HG03457 (cell line): ENCODE results near the gene RAB32.
A peak's percentile ranks its signal among the peaks of the same experiment; 100 is the strongest.
"Not testable (repeated sequence)": the region's sequence is repeated elsewhere in the genome, so short reads cannot be mapped to it uniquely, and the experiment has no call there.

Experiments
- ATAC-seq: cut with Tn5 transposase; IDR thresholded peaks from one replicate; pipeline ENCODE4 v1.9.1; 2021; ENCODE audit warnings: moderate number of reproducible peaks; ENCODE audit not compliant: unreplicated experiment

RAB32 gene

DNA sequence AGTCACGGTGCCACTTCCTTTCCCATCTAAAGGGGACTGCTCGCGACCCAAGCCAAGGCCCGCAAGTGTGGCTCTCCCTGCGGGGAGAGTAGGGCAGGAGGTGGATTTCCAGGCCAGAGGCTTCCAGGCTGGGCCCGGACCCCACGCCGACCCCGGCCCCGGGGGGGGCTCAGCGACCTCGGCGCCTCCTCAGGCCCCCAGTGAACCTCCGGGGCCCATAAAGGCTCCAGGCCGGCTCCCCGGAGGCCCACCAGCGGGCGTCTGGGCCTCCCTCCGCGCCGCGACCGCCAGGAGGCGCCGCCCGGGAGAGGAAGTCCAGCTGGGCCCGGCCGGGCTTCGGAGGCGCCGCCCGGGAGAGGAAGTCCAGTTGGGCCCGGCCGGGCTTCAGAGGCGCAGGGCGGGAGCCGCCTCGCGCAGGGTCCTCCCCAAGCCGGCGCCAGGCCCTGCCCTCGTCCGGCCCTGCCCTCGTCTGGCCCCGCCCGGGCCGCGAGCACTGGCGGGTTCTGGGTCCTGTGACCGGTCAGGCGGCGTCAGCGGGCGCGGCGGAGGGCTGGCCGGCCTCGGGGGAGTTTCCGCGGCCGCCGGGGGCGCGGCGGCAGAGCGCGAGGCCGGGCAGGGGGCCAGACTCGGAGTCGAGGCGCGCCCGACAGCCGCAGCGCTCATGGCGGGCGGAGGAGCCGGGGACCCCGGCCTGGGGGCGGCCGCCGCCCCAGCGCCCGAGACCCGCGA is at the start of gene RAB32:
Gene RAB32 (plus strand): TSS at position 623 of the 729 bp plus-strand sequence. CDS start 39 bp downstream, at position 662.
- ATAC-seq, result peak; percentile 61

DNA sequence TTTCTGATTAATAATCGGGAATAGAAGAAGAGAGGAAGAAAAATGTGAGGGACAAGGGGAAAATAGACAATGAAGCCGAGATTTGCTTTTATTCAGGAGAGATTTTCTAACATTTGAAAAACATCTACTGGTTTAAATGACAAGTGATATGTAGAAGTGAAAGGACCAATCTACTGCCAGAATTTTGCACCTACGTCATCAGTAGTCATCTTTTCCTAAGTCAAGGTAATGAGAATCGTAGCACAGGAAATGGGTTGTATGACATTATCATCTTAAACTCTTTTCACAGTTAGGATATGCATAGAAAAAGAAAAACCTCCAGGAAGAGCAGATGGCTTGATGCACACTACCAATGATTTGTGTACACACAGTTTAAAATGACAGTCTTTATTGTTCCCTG is 45.3 kb upstream of the RAB32 start:
- ATAC-seq, result no peak

DNA sequence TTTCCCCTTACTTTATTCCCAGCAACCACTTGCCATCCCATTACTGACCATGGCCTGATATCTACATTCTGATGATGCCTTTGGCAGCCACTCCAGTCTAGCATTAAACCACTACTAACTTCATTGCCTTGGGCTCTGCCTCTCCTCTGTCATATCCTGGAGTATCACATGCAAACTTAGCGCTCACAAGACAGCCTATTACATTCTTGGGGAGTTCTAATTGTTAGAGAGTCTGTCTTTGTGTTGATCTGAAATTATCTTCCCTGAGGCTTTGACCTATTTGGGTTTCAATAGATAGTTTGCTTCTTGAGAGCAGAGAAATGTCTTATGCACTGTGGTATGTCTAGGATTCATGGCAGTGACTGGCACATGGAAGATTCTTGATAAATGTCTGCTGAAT is 40.5 kb upstream of the RAB32 start:
- ATAC-seq, result no peak

DNA sequence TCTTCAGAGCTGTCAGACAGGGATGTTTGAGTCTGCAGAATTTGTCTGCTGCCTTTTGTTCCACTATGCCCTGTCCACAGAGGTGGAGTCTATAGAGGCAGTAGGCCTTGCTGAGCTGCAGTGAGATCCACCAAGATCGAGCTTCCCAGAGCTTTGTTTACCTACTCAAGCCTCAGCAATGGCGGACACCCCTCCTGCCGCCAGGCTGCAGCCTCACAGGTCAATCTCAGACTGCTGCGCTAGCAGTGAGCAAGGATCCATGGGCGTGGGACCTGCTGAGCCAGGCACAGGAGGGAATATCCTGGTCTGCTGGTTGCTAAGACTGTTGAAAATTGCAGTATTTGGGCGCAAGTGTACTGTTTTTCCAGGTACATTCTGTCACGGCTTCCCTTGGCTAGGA is 28.4 kb upstream of the RAB32 start:
- ATAC-seq, result no peak

DNA sequence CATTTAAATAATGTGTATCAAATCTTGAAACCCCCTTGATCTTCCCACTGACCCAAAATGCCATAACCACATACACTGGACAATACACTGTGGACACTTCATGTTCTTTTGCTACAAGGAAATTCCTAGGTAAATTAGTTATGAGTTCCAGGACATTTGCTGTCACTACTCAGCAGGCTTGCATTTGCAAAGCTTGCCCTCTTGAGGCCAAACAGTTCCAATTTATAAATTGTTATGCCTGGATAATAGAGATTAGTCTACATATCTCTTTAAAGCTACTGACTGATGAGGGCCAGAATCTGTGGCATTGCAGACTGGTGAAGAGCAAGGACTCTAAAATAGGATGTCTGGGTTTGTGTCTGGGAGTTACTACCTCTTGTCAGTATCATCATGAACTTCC is 17.4 kb upstream of the RAB32 start:
- no peak for ATAC-seq

DNA sequence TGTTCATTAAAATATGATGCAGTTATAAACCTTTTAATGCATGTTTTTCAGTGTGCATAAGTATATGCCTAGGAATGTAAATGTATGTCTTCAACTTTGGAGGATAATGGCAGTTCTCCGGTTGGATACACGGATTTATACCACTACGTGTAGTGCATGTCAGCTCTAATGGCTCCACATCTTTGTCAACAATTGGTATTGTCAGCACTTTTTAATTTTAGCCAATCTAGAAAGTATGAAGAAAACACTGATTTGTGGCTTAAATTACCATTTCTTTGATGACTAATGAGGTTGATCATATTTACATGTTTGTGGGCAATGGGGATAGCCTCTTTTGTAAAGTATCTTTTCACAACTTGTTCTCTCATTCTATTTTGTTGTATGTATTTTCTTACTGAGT is 10.9 kb upstream of the RAB32 start:
- no peak for ATAC-seq

DNA sequence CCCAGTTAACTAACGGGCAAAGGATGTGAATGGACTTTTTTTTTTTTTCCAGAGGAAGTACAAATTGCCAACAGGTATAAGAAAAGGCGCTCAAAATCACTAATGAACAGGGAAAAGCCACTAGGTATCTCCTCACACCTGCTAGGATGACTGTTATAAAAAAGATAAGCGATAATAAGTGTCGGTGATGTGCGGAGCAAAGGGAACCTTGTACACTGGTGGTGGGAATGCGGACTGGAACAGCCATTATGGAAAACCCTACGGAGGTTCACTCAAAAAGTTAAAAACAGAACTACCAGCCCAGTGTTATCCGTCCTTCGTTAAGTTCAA is 787 bp upstream of the RAB32 start:
- no peak for ATAC-seq

DNA sequence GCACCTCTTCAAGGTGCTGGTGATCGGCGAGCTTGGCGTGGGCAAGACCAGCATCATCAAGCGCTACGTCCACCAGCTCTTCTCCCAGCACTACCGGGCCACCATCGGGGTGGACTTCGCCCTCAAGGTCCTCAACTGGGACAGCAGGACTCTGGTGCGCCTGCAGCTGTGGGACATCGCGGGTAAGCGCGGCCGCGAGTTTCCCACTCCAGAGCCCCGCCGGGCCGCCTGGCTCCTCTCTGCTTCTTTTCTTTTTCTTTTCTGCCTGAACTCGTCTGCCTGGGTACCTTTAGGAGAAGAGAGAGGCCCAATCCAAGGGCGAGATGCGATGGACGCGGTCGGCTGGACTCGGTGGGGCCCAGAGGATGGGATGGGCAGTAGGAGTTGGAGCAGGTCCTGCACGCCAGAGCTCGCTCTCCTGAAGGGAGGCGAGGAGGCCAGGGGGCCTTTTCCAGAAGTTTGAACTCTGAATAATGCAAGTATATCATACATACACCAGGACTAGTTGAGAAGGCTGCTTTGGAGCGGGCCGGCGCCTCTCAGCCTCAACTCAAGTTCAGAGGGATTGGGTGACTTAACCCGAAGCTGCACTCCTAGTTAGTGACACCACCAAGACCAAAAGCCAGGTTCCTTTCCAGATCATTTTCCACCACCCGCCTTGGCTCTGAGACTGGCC is 445 bp downstream of the RAB32 start:
- peak; percentile 15 for ATAC-seq

DNA sequence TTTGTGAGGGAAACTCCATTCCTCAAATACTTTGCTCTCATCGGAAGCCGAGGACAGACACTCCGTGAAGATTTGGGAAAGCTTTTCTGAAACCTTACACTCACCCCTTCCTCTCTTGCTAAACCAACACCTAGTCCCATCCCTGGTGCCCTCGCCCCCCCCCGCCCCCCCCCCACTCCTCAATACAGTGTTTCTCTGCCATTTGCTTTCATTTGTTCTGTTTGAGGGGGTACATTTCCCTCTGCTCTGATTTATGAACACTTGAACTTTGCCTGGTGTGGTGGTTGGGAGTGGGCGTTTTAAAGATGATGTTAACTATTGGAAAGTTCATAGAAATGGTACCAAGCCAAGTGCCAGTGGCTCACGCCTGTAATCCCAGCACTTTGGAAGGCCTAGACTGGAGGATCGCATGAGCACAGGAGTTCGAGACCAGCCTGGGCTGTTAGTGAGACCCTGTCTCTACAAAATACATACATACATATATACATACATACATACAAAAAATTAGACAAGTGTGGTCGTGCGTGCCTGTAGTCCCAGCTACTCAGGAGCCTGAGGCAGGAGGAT is 1.1 kb downstream of the RAB32 start:
- ATAC-seq, result no peak

DNA sequence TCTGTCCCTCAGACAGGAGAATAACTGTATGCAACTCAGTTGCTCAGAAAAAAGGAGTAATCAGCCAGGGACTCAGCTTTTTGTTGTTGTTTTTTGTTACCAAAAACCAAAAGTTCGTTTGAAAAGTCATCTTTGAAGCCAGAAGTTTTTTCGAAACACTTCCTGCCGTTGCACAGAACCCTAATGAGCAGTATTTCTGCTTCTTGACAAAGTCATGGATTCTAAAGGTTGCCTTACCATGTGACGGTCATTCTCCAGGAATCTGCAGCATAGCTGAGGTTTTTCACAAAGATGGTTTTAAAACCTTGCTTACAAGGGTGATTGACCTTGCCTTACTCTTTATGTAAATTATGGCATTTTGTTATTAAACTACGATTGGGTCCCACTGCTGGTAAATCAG is 1.9 kb downstream of the RAB32 start:
- no peak for ATAC-seq

DNA sequence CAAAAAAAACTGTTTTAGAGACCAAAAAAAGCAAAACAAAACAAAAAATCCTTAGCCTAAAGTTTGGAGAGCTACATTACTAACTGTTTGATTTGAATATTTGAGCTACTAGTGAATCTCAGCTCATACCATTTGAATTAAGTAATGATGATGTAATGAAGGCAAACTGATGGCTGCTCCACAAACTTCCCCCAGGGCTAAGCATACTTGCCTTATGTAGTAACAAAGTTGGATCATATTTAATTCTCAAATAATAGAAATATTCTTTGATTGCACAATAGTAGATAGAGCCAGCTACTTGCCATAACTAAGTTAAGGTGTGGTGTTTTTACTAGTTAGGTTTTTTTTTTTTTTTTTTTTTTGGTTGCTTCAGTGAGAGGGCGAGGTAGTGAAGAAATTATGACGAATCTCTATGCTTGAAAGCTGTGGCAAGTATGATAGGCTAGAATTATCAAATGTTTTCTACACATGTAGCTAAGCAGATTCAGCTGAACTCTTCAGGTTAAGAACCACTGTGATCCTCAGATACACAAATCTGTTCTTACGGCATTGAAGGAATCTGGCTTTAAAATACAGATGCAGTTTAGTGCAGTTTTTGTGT is 2.9 kb downstream of the RAB32 start:
- no peak for ATAC-seq

DNA sequence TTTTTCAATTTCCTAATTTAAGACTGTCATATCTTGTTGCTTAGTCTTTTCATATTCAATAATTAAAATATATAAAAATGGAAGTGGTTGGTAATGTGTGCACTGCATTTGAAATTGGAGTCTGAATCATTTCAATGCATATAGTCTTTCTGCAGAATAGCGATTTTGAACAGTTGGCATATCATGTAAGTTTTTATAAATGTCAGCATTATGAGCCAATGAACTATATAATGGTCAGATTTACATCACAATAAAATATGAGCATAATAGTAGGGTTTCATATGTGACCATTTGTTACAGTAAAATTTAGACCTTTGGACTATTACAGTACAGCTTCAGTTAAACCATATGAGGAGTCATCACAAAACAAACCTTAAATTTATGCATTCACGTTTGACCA is 4.3 kb downstream of the RAB32 start:
- no peak for ATAC-seq

DNA sequence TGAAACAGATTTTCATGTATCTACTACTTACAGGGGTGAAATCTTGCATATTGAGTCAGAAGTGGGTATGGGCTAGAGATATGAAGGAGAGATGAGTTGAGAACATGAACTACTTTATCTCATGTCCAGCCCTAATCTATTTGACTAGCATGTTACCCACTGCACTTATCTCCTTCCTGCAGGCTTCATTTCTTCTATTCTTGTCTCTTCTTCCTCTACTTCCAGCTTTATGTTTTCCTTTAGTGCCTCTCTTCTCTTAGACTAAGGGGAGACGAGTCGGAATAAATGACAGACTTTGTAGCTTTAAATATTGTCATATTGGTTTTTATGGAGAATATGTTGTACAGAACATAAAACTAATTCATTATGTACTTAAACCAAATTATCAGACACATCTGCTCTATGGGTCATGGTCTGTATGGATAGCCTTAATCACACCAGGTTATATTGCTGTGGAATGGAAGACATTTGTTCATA is 5.3 kb downstream of the RAB32 start:
- no peak for ATAC-seq

DNA sequence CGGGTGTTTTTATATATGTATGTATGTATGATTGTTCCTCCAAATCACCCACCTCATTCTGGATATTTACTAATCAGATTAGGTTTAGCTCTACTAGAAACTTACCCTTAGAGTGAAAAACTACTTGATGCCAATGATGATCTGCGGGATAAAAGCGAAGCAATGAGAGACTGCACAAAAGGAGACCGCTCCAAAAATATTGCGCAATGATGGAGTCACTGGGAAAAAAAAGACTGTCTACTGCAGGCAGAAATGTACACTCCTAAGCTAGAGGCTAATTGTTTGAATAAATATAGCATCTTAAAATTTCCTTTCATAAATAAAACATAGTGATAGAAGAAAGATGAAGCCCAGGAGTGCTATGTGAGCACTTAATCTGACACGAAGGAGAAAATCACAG is 7.3 kb downstream of the RAB32 start:
- no peak for ATAC-seq

DNA sequence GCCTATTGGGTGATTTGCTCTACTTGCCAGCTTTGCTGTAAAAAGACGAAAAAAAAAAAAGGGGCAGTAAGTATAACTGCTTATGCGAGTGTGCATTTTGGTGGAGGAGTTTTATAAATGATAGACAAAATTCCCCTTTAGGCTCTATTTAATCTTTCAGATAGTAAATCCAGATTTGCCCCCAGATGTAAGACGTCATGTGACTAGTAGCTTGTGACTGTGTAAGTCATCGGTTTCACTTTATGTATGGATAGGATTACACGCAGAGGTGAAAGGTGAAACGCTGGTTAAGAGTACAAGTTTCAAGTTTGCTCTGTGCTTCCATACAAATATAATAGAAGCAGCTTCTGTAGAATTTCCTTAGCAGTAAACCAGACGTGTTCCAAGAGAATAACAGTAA is 7.9 kb downstream of the RAB32 start:
- no peak for ATAC-seq

DNA sequence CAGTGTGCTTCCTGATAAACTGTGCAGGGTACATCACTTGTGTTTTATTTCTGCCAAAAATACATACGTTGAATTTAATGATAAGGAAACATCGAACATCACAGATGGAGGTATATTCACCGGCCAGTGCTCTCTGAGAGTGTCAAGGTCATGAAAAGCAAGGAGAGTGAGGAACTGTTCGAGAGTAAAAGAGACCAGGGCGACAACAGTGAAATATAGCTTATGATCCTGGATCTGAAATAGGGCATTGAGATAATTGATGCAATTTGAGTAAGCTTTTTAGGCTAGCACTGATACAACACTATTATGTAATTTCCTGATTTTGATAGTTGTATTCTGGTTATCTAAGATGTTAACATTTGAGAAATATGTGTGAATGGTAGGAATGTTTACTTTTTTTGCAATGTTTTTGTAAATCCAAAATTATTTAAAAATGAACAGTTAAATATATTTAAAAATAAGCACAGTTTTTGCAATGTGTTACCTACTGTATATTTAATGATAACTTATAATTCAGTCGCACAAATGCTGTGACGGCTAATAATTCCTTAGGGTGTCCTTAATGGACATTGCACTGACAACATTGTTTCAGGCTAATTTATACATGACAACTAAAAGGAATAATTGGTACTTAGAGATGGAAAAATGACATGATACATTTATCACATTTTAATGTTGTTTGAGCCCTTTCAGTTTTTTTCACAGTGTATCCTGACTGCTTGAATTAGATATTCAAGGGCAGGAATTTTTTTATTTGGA is 9.9 kb downstream of the RAB32 start:
- ATAC-seq, result no peak

DNA sequence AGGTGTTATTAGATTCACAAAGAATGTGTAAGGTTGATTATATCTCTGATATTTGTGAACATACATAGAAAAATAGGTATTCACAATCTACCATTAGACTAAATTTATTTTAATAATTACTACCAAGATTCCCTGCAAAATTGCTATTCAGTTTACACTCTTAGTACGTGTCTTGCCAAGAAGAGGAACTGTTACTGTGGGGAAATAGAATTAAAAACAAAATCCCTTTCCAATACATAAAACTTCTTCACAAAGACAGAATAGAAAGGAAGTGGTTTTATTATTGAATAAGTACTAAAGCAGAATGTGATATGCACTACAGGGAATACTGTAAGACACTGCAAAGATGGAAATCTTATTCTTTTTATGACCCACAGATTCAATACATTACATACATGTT is 17.0 kb downstream of the RAB32 start:
- ATAC-seq, result no peak

DNA sequence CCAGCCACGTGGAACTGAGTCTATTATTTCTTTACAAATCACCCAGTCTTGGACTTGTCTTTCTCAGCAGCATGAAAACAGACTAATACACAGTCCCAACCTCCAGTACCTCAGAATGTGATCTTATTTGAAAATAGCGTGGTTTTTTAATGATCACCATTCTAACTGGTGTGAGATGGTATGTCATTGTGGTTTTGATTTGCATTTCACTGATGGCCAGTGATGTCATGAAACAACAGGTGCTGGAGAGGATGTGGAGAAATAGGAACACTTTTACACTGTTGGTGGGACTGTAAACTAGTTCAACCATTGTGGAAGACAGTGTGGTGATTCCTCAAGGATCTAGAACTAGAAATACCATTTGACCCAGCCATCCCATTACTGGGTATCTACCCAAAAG is 23.0 kb downstream of the RAB32 start:
- ATAC-seq, result not testable (repeated sequence)

DNA sequence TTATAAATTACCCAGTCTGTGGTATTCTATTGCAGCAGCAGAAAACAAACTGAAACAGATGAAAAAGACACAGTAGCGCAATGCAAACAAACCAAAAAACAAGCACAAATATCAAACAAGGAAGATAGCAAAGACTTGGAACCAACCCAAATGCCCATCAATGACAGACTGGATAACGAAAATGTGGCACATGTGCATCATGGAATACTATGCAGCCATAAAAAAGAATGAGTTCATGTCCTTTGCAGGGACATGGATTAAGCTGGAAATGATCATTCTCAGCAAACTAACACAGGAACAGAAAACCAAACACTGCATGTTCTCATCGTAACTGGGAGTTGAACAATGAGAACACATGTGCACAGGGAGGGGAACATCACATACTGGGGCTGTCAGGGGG is 25.0 kb downstream of the RAB32 start:
- not testable (repeated sequence) for ATAC-seq

DNA sequence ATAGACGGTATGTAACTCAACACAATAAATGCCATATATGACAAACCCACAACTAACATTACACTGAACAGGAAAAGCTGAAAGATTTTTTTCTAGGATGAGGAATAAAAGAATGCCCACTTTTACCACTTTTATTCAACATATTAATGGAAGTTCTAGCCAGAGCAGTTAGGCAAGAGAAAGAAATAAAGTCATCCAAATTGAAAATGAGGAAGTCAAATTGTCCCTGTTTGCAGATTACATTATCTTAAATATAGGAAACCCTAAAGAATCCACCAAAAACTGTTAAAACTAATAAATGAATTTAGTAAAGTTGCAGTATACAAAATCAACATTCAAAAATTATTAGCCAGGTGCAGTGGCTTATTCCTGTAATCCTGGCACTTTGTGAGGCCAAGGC is 30.6 kb downstream of the RAB32 start:
- ATAC-seq, result no peak

DNA sequence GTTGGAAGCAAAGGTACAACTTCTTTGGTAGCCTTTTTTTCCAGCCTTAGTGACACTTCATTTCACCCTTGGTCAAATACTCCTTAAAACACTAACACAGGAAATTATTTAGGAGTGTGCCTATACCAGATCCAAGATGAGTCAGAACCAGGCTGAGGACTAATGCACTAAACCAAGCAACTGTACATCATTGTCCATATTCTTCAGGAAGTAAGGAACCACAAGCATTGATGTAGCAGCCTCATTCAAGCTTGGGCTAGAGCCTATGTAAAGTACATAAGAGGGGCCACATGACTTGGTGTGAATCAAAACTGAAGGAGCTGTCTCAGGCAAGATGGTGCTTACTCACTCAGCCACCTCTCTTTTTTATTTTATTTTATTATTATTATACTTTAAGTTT is 34.4 kb downstream of the RAB32 start:
- no peak for ATAC-seq
